ENCODE data around the gene FZD4.

DNA sequence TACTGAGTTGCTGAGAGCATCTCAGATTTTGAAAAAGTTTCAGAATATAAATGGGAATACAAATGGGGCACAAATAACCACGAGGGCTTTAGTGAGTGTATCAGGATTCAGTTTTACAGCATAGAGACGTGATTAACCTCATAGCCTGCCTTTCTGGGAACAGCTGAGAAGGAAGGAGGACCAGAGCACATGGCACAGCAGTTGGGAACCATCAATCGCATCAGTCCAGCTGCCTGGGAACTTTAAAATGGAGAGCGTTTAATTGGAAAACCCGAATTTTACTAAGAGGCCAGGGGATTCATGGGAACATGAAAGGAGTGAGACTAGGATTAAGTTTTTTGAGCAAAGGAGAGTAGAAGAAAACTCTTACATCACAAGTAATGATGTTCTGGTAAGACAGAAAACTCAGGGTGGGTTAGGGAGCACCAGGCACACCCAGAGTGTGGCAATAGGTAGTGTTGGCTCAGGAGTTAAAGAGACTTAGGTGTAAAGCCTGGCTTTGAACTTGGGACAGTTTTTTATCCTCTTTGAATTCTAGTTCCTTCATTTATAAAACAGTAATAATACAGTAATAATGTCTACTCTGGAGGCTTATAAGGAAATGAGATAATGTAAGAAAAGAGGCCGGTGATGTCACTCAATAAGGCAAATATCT is 40.2 kb downstream of the FZD4 start:
- no peak for TF ChIP-seq CTCF (IDR thresholded peaks at IDR 0.05; ENCODE audit: insufficient read depth, low read depth, low read length)
- no peak for TF ChIP-seq EZH2 (IDR thresholded peaks at IDR 0.05; ENCODE audit: insufficient read depth, low read length)
